NCI-H82 treated with DMSO at 0.1 percent for 48 hours (cell line): ENCODE measurements around the gene ARHGAP24.

ENCODE experiments used
- DNase-seq: peaks from one replicate; lab custom pipeline; 2025; ENCODE audit not compliant: unreplicated experiment; lab: John Stamatoyannopoulos, UW

The ARHGAP24 gene

DNA sequence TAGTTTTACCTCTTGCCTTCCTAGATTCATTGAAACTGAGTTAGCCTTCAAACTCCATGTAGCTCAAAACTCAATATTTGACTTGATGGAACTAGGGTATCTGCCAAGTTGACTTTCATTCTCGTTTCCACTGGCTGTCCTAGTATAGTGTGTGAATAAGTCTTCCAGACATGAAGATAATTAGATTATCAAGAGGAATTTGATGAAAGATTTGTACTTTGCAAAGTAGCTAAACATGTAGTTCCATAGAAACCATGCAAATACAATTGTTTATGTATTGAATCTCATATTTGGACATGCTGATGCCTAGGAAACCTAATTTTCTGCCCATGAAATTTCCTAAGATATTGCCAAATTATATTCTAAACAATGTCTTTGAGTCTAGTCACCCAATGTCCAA is 297.5 kb downstream of the ARHGAP24 start:
- no peak for DNase-seq

DNA sequence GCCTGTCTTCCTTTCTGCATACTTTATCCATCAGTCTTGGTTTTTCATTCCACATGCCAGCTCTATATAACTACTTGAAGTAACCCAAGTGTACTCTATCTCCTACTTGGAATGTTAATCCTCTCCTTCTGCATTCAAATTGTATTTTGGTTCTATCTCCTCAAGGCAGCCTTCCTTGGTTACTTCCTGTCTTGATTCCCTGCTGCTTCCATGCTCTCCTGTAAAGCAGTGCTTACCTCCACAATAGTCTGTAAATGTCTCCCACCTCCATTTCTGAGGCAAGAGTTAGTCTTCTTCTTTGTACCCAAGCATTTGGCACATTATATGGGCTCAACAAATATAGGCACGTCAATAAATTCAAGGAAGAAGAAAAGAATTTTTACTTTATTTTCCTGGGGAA is 298.4 kb downstream of the ARHGAP24 start:
- DNase-seq = no peak

DNA sequence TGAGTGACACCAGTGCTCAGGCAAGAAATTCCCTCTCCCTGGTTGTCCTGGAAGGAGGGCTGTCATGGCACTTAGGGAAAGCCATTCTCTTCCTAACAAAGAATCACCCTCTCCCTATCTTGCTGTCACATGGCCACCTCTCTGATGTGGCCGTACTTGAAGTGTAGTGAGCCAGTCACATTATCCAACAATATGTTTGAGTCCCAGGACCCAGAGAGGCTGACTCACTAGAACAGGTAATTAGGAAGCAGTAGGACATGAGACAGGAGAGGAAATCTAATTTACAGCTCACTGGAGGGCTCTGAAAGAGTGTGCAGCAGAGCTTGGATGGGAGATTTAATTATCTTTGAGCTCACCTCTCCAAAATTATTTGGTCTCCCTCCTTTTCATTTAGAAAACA is 299.1 kb downstream of the ARHGAP24 start:
- DNase-seq = no peak

DNA sequence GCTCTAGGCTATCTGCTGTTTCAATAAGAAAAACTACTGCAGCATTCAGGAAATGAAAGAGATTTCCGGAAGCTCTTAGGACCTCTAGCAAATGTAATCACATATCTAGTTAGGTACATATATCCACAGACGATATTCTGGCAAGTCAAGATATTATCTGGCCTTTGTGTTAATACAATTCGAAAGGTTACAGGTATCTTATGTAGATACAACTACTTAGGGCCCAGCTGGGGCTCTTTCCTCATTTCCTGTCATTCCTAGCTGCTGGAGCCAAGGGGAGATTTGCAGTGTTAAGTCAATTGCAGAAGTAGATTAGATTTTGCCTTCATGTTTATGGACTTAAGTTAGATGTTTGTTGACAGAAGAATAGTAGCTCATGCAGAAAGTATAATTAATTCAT is 299.5 kb downstream of the ARHGAP24 start:
- no peak for DNase-seq

DNA sequence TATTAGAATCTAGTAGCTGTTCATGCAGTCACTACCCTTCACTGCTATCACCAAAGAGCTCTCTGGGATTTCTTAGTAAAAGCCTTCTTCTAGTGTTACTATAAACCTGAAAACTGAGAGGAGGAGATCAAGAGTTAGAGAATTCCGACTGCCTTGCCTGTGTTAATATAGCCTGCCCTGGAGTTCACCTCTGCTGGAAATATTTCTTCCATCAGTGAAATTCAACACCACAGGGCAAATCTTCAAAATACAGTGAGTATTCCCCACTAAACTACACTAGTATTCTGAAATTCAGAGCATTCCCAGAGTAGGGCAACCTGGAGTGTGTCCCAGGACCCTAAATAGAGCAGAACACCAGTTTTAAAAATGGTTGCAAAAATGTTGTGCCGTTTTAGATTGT is 301.1 kb downstream of the ARHGAP24 start:
- DNase-seq = no peak

DNA sequence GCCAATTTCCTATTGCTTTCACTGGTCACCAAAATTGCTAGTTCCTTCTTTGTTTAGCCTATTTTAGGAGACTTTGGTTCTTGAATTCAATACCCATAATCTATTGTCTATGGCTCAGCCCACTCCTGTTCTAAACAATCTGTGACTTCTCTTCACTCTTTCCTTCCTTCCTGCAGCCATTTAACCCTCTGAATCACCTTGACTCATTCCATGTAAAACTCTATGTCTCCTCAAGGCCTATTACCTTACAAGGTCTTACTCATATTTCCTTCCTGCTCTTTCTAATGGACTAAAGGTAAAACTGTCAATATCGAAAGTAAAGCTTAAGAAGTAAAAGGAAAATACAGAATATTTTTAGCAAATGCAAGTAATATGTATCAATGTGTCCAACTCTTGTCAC is 301.6 kb downstream of the ARHGAP24 start:
- no peak for DNase-seq

DNA sequence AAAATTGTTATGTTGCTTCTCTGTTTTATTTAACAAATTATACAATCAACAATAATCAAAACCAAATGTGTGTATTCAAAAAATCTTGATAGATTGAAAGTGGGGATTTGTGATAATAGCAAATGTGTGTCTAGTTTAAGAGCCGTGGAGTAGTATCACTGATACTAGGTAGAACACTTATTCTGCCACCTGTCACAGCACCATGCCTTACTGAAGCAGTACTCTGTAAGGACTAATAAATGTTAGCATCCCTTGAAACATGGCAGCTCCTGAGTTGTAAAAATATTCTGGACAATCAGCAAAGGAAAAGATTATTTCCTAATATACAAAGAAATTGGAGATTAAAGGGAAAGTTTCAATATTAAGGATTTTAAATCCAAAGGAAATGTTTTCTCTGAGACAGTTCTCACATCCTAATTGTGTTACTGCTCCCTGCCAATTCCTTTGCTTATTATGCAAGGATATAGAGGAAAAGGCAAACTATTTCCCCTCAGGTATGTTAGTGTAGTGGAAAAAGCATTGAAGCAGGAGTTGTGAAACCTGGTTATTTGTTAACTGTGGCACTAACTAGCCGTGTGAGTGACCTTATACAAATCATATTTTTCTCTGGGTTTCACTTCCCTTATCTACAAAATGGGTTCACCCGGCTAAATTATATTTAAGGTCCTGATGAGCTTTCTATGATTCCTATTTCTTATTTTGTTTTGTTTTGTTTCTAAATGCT is 303.1 kb downstream of the ARHGAP24 start:
- DNase-seq = no peak

DNA sequence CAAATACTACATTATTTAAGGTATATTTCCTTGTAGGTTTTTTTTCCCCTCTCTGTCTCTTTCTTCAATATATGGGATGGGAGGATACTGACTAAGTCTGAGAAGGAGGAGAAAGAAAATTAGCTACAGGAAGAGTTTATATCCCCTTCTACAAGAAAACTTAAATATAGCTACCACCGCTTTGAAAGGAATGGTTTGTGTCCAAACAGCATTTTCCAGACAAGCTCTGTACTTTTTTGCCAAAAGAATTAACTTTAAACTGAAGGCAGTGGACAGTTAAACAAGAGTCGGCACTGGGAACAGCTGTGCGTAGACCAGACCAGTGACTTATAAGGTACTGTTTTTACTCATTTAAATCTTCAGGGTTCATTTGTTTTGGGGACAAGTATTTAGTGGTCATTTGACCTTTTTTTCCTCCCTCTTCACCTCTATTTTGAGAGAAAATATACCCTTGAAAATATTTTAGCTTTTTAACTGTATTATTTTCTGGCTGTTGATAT is 303.7 kb downstream of the ARHGAP24 start:
- no peak for DNase-seq

DNA sequence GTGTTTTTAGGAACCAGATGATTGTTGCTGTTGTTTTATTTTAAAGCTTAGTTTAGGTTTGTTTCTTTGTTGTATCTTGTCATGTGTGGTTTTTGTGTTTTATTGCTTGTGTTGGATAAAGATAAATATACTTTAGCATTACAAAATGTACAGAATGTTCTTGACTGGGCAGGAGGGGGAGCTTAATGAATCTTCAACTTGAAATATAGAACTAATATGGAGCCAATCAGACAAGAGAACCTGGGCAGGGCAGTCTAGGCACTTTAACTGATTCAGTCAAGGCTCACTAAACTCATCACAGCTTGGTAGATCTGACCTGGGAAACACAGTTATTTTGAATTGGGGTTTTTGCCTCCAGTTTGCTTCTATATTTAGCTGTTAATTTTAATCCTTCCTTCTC is 304.2 kb downstream of the ARHGAP24 start:
- DNase-seq = no peak

DNA sequence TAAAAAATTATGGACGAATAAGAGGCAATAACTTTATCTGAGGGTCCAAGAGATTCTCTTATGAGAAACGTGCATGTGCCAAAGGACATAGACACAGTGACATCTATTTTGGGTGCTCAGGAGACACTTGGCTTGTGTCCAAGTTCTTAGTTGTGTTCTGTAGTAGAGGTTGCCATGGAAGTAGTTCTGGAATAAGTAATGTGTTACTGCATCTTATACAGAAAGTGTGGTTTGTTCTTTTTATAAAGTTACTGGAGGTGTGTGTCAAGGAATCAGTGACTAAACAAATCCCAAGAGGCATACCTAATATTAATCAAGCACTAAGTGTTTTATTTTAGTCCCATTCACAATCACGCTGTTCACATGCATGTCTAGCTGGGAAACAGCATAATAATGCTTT is 305.7 kb downstream of the ARHGAP24 start:
- no peak for DNase-seq

DNA sequence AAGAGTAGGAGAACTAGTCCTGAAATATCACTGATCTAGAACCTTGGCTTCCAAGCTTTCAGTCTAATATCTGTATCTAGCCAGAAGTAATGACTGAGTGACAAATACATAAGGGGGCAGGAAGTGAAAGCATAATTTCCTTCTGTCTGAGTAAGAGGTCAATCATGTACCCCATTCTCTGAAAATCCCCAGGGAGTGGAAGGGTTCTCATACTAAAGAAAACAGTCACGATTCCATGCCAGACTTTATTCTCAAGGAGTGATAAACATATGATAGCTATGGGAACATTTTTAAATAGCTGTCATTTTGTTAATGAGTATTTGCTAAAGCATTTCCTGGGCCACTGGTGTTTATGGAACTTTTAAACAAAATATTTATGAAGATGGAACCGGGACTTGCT is 308.5 kb downstream of the ARHGAP24 start:
- DNase-seq = no peak

DNA sequence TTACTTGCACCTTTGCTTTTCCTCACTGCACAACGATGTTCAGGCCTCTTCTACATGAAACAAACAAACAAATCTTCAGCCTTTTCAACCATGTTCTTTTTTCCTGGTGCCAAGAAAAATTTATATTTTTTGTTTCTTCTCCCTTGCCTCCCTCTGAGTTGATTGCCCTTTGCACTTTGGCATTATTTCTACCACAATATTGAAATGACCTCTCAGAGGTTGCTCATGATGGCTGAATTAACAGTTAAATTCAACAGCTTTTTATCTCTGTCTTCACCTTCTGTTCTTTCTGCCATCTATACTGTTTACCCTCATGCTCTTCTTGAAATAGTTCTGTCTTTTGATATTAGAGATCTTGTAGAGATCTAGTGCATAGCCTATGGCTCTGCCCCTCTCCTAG is 308.9 kb downstream of the ARHGAP24 start:
- DNase-seq = no peak

DNA sequence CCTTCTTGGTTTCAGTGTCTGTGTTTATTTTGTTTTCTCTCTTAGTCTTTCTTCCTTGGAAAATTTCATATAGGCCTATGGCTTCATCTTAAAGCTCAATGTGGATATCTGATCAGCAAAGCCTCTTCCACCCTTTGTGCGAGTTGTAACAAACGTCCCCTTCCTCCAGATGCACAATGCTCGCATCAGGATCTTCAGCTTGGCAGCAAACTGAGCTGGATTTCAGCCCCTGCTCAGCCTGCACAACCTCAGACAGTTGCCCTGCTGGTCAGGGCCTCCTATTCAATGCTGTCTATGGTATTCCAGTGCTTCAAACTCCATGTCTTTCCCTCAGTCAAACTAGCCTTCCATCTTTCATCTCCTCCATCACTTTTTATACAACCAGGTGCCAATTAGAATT is 309.4 kb downstream of the ARHGAP24 start:
- DNase-seq = no peak

DNA sequence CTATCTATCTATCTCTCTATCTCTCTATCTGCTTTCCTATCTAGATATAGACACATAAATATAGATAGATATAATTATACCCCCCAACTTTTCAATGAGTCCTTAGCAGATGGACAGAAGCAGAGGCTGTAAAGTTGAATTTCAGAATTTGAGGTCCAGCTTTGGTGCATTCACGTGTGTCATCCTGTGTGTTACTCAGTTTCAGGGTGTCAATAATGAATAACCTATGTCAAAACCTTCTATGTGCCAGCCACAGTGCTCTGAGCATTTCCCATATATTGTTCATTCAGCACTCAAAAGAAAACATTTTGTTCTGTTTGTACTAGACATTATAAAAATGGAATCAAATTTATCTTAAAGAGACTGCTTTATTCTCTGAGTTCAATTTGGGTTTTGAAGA is 310.0 kb downstream of the ARHGAP24 start:
- no peak for DNase-seq

DNA sequence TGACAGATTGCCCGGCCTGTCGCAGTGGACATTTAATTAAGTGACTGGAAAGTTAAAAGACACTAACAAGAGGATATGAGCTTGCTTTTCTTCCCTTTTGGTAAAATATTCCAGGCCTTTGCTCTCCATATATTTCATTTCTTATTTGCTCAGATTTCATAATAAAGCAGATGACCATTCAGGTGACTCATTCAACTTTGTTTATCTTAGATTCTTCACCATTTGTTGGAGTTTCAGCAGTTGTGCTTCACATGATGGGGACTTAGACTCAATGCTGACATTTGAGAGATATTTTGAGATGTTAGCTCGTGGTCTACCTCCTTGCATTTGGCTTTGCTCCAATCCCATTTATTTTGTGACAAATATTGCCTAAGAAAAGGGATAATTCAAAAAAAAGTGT is 312.2 kb downstream of the ARHGAP24 start:
- no peak for DNase-seq

DNA sequence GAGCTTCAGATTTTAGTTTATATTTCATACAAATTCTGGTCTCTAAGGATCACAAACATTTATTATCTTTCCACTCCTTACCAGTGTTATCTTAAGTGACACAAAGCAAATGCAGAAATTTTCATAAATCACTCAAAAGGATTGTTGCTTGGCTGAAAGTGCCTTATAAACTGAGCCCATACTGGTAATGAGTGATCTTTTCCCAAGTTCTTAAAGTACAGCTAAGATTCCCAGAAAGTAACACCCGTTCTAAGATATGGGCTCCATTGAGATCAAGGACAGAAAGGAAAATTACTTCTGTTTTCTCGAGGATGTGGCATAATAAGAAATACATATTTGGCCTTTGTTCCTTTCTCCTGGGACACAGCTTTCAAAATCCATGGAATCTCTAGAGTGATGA is 313.7 kb downstream of the ARHGAP24 start:
- DNase-seq = no peak

DNA sequence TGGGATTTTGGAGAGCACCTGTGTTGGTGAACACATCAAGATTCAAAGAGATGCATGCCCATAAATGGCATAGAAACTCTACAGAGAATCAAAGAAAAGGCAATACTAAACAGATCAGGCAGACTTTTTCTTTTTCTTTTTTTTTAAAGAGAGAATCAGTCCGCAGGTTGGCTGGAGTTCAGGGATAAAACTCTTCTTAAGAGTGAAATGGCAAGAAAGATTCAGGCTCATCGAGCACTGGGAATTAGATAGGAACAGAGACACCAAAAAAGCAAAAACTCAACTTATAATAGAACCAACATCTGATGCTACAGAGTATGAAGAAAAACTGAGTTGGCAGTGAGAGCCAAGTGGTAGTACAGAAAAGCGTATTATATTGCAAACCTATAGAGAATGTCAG is 314.3 kb downstream of the ARHGAP24 start:
- DNase-seq = no peak

DNA sequence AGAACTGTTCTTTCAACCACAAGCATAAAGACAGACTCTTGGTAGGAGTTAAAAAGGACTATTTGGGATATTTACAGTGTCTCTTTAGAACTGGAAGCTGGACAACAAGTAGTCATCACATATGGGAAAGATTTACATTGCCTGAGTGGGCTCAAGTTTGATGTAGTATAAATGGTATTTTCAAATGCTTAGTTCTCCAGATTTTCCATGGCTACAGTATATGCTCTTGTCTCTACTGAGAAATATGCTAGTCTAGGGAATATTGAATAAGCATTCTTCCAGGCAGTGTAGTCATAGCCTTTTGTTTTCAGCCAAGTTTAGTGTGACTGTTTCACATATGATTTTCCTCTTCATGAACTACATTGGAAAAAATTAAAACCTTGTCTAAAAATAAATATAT is 315.6 kb downstream of the ARHGAP24 start:
- DNase-seq = no peak

DNA sequence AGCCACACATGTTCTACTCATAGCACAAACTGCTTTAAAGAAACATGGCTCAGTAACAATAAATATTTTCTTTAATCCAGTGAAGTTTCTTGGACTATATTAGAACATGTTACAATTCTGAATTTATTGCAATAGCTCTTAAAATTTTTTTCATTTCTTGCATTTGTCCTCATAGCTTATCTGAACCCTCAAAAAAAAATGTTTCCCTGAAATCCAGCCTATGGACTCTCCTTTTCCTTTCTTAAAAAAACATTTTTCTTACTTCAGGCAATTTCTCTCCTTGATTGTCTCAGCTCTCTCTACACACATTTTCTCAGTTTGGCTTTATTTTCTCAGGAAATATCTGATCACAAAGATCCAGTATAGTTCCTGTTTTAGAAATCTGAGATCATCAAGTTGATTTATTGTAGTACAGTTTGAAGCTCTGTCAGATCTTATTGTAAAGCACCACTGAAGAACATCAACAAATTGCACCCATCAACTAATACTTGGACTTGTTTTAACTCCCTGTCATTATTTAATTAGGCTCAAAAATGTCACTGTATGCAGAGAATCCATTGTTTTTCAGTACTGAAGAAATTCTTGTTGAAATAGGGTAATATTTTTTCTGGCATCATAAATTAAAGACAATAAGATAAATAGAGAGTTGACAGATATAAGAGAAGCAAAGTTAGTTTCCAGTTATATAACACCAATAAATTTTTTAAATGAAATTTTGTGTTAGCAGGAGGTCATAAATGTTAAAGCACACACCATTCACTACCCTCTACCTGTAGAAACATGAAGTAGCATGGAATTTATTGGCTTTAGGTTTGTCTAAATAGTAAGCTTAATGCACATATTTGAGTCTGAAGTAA is 317.7 kb downstream of the ARHGAP24 start:
- no peak for DNase-seq

DNA sequence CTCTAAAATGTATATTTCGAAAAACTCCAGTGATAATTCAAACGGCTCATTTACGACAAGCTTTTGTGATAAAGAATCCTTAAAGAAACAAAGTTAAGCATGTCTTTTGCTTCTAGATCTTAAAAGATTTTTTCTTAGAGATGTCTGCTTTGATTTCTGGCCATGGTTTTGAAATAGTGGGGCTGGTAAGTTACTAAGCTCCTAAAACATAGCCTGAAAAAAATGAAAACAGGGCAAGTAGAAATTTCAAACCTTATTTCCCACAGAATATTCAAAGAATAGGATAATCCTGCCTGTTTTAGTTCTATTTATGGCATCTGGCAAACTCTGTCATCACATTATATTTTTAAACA is 318.3 kb downstream of the ARHGAP24 start:
- DNase-seq = no peak

DNA sequence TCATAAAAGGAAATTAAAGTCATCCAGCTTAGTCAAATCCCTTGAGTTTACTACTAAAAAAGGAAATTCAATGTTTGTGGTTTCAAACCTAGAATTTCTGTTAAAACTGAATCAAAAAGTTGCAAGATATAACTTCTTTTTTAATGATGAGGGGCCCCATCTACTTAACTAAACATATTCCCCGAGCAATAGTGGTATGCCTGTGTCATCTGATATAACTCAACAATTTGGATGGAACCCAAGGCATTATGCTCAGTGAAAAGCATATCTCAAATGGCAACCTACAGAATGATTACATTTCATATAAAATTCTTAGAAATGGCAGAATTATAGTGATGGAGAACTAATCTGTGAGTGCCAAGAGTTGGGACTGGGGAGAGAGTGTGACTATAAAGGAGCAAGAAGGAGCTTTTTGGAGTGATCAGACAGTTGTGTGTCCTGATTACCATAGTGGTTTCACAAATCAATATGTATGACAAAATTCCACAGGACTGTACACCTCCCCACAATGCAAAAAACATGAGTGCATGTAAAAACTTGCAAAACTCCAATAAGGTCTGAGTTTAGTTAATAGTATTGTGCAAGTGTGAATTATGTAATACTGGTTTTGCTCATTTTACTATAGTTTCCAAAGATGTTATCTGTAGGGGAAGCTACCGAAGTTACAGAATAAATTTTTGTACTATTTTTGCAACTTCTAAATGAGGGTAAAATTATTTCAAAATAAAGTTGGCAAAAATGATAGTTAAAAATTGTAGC is 323.2 kb downstream of the ARHGAP24 start:
- DNase-seq = no peak

DNA sequence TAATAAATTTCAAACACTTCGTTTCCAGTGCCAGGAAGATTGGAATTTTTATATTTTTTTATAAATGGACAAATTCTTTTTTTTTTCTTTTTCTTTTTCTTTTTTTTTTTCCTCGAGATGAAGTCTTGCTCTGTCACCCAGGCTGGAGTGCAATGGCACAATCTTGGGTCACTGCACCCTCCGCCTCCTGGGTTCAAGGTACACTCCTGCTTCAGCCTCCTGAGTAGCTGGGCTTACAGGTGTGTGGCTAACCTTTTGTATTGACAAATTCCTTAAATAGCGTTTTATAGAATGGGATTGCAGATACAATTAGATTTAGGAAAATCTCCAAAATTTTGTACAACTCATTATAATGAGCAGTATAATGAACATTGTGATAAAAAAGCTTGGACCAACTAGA is 328.9 kb downstream of the ARHGAP24 start:
- no peak for DNase-seq
